ENCODE measurements around the gene ZNF491. TPM values are rescaled to one million over a fixed set of nuclear protein-coding genes. Genes with fewer than 3 reads are reported as not detected.

Gene ZNF491
- polyA plus RNA-seq (2011; rRNA removed), result 2.1 and 2.2 TPM in 2 replicates
- polyA minus RNA-seq (2011; rRNA and poly(A)+ RNA removed), result 2.2 and 3.2 TPM in 2 replicates

GRCh38 chr19:11798391-11799330 is at the start of gene ZNF491:
ZNF491 (plus strand) TSS chr19:11798523; CDS start chr19:11805954, 7,431 bp downstream.
- Histone ChIP-seq H3K4me3 (ENCODE audit: low read depth, low read length) (peak within 1 kb of the TSS; percentile 85), H3K27me3 (ENCODE audit: control insufficient read depth, insufficient read depth, low read length) (no peaks in the 10 kb centered on the region), H3K27ac (ENCODE audit: low read depth, low read length) (peak within 1 kb of the TSS; percentile 52), H3K9me3 (ENCODE audit: control insufficient read depth, insufficient read depth, low read length) (peaks cover 11% of the 10 kb centered on the region)
- ChIA-PET POLR2A (interaction anchor here (0.6 to 1.3 kb wide), 2 partner anchors 13 to 15 kb away, joined by 3 to 5 read pairs; partner anchors contain the start of gene ZNF440), CTCF (interaction anchor here (0.6 to 3.4 kb wide), 26 partner anchors 9 to 567 kb away, joined by 3 to 64 read pairs (median 6); partner anchors contain the start of genes ZNF440 and ZNF442)
- DNase-seq (ENCODE audit: low read depth, low spot score), result peak; percentile 61
- TF ChIP-seq CTCF (IDR thresholded peaks at IDR 0.05; ENCODE audit: low read depth, low read length), result no peak

GRCh38 chr19:11749751-11750150 is 48.6 kb upstream of the ZNF491 start:
- POLR2A ChIA-PET, result no interaction called here
- TF ChIP-seq CTCF (IDR thresholded peaks at IDR 0.05; ENCODE audit: low read depth, low read length), result no peak
- CTCF ChIA-PET, result no interaction called here
- no peaks in the 10 kb centered on the region for H3K27me3 ChIP-seq (ENCODE audit: control insufficient read depth, insufficient read depth, low read length)
- DNase-seq (ENCODE audit: low read depth, low spot score), result no peak
- no peak overlapping the region for H3K27ac ChIP-seq (ENCODE audit: low read depth, low read length)
- no peak overlapping the region for H3K4me3 ChIP-seq (ENCODE audit: low read depth, low read length)
- H3K9me3 ChIP-seq (ENCODE audit: control insufficient read depth, insufficient read depth, low read length), result peaks cover 5% of the 10 kb centered on the region; the same call in 1 of the 2 replicates

- POLR2A ChIA-PET, result no interaction called here
- DNase-seq (ENCODE audit: low read depth, low spot score), result no peak
These were observed 46.0 kb upstream of the ZNF491 start for GRCh38 chr19:11752244-11752736.

GRCh38 chr19:11754663-11755062 is 43.7 kb upstream of the ZNF491 start:
- ChIA-PET CTCF (no interaction called here), POLR2A (no interaction called here)
- Histone ChIP-seq H3K4me3 (ENCODE audit: low read depth, low read length) (no peak overlapping the region), H3K27me3 (ENCODE audit: control insufficient read depth, insufficient read depth, low read length) (no peaks in the 10 kb centered on the region), H3K9me3 (ENCODE audit: control insufficient read depth, insufficient read depth, low read length) (no peaks in the 10 kb centered on the region), H3K27ac (ENCODE audit: low read depth, low read length) (no peak overlapping the region)
- no peak for DNase-seq (ENCODE audit: low read depth, low spot score)
- no peak for TF ChIP-seq CTCF (IDR thresholded peaks at IDR 0.05; ENCODE audit: low read depth, low read length)

More at GRCh38 chr19:11752244-11752736, 46.0 kb upstream of the ZNF491 start:
- Histone ChIP-seq H3K27ac (ENCODE audit: low read depth, low read length) (no peak overlapping the region), H3K9me3 (ENCODE audit: control insufficient read depth, insufficient read depth, low read length) (no peaks in the 10 kb centered on the region), H3K4me3 (ENCODE audit: low read depth, low read length) (no peak overlapping the region), H3K27me3 (ENCODE audit: control insufficient read depth, insufficient read depth, low read length) (no peaks in the 10 kb centered on the region)
- CTCF ChIA-PET, result no interaction called here
- TF ChIP-seq CTCF (IDR thresholded peaks at IDR 0.05; ENCODE audit: low read depth, low read length), result no peak

GRCh38 chr19:11756965-11757364 is 41.4 kb upstream of the ZNF491 start:
- Histone ChIP-seq H3K4me3 (ENCODE audit: low read depth, low read length) (no peak overlapping the region), H3K27me3 (ENCODE audit: control insufficient read depth, insufficient read depth, low read length) (no peaks in the 10 kb centered on the region), H3K9me3 (ENCODE audit: control insufficient read depth, insufficient read depth, low read length) (no peaks in the 10 kb centered on the region), H3K27ac (ENCODE audit: low read depth, low read length) (no peak overlapping the region)
- ChIA-PET POLR2A (no interaction called here), CTCF (interaction anchor here (0.7 to 1.7 kb wide), 2 partner anchors 34 to 41 kb away, joined by 4 to 5 read pairs; partner anchors contain the start of gene ZNF491)
- DNase-seq (ENCODE audit: low read depth, low spot score), result no peak
- TF ChIP-seq CTCF (IDR thresholded peaks at IDR 0.05; ENCODE audit: low read depth, low read length), result no peak

All from AG04450 (cell line).